ENCODE measurements around the gene PBLD.

DNA sequence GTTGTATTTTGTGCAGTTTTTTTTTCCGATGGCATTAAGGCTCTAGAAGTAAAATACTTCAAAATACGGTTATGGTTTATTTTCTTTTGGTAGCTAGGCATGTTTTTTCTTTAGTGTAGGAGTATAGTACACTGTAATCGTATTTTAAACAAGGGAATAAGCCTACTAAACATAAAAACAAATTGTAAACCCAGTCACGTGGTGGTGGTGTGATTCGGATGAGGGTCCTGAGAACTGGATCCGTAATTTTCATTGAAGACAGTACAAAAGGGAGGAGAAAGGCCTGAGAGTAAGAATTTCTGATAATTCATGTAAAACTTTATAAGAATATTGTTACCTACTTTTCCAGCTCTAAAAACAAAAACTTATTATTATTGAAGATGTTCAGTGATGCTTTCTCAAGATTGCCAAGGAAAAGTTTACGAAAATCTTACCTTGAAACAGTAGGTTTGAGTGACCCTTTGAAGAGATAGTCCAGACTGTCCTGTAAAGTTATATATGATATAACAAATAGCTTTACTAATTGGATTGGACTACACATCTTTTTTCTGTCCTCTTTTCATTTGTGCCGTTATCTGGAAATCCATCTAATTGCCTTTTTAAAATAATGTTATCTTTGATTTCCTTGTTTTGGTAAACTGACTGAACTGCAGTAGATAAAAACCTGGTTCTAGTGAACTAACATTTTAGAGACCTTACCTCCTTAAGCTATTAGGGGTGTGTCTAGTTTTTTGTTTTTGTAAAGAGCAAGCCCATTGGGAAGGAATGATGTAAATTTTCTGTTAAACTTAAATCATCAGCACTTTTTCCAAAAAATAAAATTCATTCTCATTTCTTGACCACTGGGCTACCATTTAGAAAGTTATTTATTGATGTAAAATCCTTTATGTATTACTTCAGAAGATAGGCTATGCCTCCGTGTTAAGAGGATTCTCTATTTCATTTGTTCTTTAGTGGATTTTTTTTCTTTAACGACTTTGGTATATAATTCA, 1.0 kb upstream of the PBLD start:
- no peak for TF ChIP-seq CTCF (IDR thresholded peaks at IDR 0.05)
- no peak for TF ChIP-seq POLR2A (IDR thresholded peaks at IDR 0.05)
